ENCODE measurements around the gene CCDC194.

The CCDC194 gene

GRCh38 chr19:17406046-17406886 lies 12.3 kb upstream of the CCDC194 start:
- DNase-seq (ENCODE audit: low spot score), result peak; percentile 49
- in situ Hi-C loops (cut with MboI; ENCODE audit: low sequenced_read_pairs, unreplicated experiment), result no loop called here
- TF ChIP-seq CTCF (IDR thresholded peaks at IDR 0.05; ENCODE audit: borderline replicate concordance, control extremely low read depth, extremely low read depth, insufficient read depth, missing control alignments), result no peak

- in situ Hi-C loops (cut with MboI; ENCODE audit: low sequenced_read_pairs, unreplicated experiment), result no loop called here
- no peak for TF ChIP-seq CTCF (IDR thresholded peaks at IDR 0.05; ENCODE audit: borderline replicate concordance, control extremely low read depth, extremely low read depth, insufficient read depth, missing control alignments)
- DNase-seq (ENCODE audit: low spot score), result peak; percentile 94
These were observed 11.5 kb upstream of the CCDC194 start, which contains the start of gene BST2 for GRCh38 chr19:17405250-17406045. TSS of gene BST2 (minus strand) at chr19:17405630. CDS start at chr19:17405575, 55 bp downstream.

GRCh38 chr19:17404621-17405249 lies 10.7 kb upstream of the CCDC194 start:
- in situ Hi-C loops (cut with MboI; ENCODE audit: low sequenced_read_pairs, unreplicated experiment), result no loop called here
- TF ChIP-seq CTCF (IDR thresholded peaks at IDR 0.05; ENCODE audit: borderline replicate concordance, control extremely low read depth, extremely low read depth, insufficient read depth, missing control alignments), result no peak
- peak; percentile 61 for DNase-seq (ENCODE audit: low spot score)

GRCh38 chr19:17404015-17404414 lies 10.0 kb upstream of the CCDC194 start:
- in situ Hi-C loops (cut with MboI; ENCODE audit: low sequenced_read_pairs, unreplicated experiment), result no loop called here
- DNase-seq (ENCODE audit: low spot score), result peak; percentile 42
- TF ChIP-seq CTCF (IDR thresholded peaks at IDR 0.05; ENCODE audit: borderline replicate concordance, control extremely low read depth, extremely low read depth, insufficient read depth, missing control alignments), result no peak

- in situ Hi-C loops (cut with MboI; ENCODE audit: low sequenced_read_pairs, unreplicated experiment), result no loop called here
- peak; percentile 89 for DNase-seq (ENCODE audit: low spot score)
- TF ChIP-seq CTCF (IDR thresholded peaks at IDR 0.05; ENCODE audit: borderline replicate concordance, control extremely low read depth, extremely low read depth, insufficient read depth, missing control alignments), result no peak
These were observed 9.2 kb upstream of the CCDC194 start for GRCh38 chr19:17402982-17403855.
